Mammary epithelial cell (primary cell): ENCODE results near the gene CA6.

Experiments
- EZH2 ChIP-seq: IDR thresholded peaks from 2 replicates; pipeline ENCODE4 v1.6.1; 2012; ENCODE audit warnings: low read length, inconsistent platforms, borderline replicate concordance
- TF ChIP-seq, protein P1 (sequence below), 2 donors: IDR thresholded peaks in 1 of 2; conservative IDR thresholded peaks in 1 of 2; 2 replicates each; pipeline ENCODE4 v1.5.1; 2011 to 2012; ENCODE audit warnings: inconsistent platforms in 2 of 2, low read length in 2 of 2, mild to moderate bottlenecking in 2 of 2, control low read depth in 1 of 2, low read depth in 1 of 2; ENCODE audit not compliant: insufficient read depth in 1 of 2; ENCODE audit errors: extremely low read depth in 1 of 2

DNA sequence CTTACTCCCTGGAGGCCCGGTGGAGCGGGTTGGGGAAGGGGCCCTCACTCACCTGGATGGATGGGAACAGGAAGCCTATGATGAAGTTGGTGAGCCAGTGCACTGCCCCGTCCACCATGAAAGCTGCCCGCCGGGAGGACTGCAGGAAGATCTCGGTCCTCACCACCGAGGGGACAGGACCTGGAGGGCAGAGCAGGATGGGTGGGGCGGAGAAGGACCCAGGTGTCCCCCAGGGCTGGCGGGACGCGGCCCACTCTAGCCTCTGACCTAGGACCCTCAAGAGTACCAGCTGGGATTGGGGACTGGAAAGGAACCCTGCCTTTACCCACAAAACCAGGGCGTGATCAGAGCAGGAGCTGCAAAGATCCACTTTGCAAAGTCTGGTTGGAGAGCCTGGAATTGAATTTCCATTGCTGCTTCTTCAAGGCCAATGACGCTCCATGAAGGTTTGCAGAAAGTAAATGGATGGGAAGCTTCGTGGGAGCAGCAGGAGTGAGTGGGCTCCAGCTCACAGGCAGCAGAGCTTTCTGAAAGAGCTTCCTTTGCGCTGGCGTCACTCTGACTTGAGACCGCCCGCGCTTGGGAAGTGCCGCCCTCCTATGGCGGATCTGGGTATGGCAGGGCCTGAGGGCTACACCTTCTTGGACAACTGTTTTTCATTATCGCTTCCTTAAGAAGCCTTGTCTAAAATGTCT lies 59.2 kb downstream of the CA6 start:
- TF ChIP-seq, protein P1, sequence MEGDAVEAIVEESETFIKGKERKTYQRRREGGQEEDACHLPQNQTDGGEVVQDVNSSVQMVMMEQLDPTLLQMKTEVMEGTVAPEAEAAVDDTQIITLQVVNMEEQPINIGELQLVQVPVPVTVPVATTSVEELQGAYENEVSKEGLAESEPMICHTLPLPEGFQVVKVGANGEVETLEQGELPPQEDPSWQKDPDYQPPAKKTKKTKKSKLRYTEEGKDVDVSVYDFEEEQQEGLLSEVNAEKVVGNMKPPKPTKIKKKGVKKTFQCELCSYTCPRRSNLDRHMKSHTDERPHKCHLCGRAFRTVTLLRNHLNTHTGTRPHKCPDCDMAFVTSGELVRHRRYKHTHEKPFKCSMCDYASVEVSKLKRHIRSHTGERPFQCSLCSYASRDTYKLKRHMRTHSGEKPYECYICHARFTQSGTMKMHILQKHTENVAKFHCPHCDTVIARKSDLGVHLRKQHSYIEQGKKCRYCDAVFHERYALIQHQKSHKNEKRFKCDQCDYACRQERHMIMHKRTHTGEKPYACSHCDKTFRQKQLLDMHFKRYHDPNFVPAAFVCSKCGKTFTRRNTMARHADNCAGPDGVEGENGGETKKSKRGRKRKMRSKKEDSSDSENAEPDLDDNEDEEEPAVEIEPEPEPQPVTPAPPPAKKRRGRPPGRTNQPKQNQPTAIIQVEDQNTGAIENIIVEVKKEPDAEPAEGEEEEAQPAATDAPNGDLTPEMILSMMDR (conservative IDR thresholded peaks at IDR 0.05 in 1 of 2, IDR thresholded peaks at IDR 0.05 in 1 of 2; ENCODE audit: extremely low read depth in 1 of 2, insufficient read depth in 1 of 2, low read depth in 1 of 2, low read length in 2 of 2): peak; percentile 94
- no peak for TF ChIP-seq EZH2
